Panc1 (cell line): ENCODE results near the gene TFEB. TPM values are rescaled to one million over a fixed set of nuclear protein-coding genes. Genes with fewer than 3 reads are reported as not detected.
A peak's percentile ranks its signal among the peaks of the same experiment; 100 is the strongest.

Experiments used
- ATAC-seq: fragments of 200-7000 bp; cut with Tn5 transposase; 2 replicates; pipeline ENCODE4 v1.9.1; 2020; ENCODE audit warnings: mild to moderate bottlenecking, moderate library complexity
- BruUV-seq: library from RNA; stranded (reverse); fragments of 400-500 nt; replicated peaks from 2 replicates; lab custom pipeline; 2021; lab: Mats Ljungman, UMichigan
- CTCF ChIA-PET: fragments of 300-600 bp; sonication (Branson Sonifier 250); formaldehyde crosslinking; loops from one replicate; lab custom pipeline; 2022; ENCODE audit warnings: antibody characterized with exemption; lab: Charles Lee
- POLR2A ChIA-PET: fragments of 300-600 bp; sonication (Branson Sonifier 250); formaldehyde crosslinking; loops from one replicate; lab custom pipeline; 2022; ENCODE audit warnings: antibody characterized with exemption; lab: Charles Lee
- DNase-seq: peaks from one replicate; pipeline ENCODE4 v3.0.0-alpha.2; 2010; ENCODE audit warnings: low read depth, low spot score
- H3K27ac ChIP-seq: 2 replicates; pipeline ENCODE4 v1.5.1; 2011; ENCODE audit warnings: mild to moderate bottlenecking, low read length, inconsistent platforms
- H3K27me3 ChIP-seq: fragments of 200-500 bp; sonication (Bioruptor generic); 2 replicates; pipeline ENCODE4 v1.6.0; 2014; ENCODE audit warnings: low read length, inconsistent platforms; ENCODE audit not compliant: control insufficient read depth, insufficient read depth
- H3K36me3 ChIP-seq: fragments of 200-500 bp; sonication (Bioruptor generic); 2 replicates; pipeline ENCODE4 v1.5.1; 2014; ENCODE audit warnings: inconsistent platforms, mild to moderate bottlenecking, low read length, moderate library complexity; ENCODE audit not compliant: control insufficient read depth, insufficient read depth
- H3K4me1 ChIP-seq: 2 replicates; pipeline ENCODE4 v1.5.1; 2011; ENCODE audit warnings: inconsistent platforms, mild to moderate bottlenecking, low read length, moderate library complexity; ENCODE audit not compliant: control insufficient read depth, insufficient read depth
- H3K4me3 ChIP-seq, 2 experiments: 2 replicates each; pipeline ENCODE4 v1.5.1; 2011 to 2012; ENCODE audit warnings: low read depth in 2 of 2, low read length in 2 of 2, mild to moderate bottlenecking in 2 of 2, inconsistent platforms in 1 of 2, moderate library complexity in 1 of 2
- H3K9me3 ChIP-seq: fragments of 200-500 bp; sonication (Bioruptor generic); 2 replicates; pipeline ENCODE4 v1.5.1; 2014; ENCODE audit warnings: low read depth, mild to moderate bottlenecking, inconsistent platforms, low read length, moderate library complexity; ENCODE audit not compliant: control insufficient read depth, insufficient read depth
- CTCF ChIP-seq: fragments of 450-650 bp; IDR thresholded peaks from 2 replicates; pipeline ENCODE4 v1.5.1; 2017; ENCODE audit warnings: mild to moderate bottlenecking
- POLR2AphosphoS5 ChIP-seq: IDR thresholded peaks from 2 replicates; pipeline ENCODE4 v1.6.1; 2012; ENCODE audit warnings: mild to moderate bottlenecking, low read depth, low read length, moderate library complexity
- REST ChIP-seq, 2 experiments: IDR thresholded peaks; 2 replicates each; pipeline ENCODE4 v1.6.1; 2011 to 2012; ENCODE audit warnings: low read depth in 2 of 2, control low read depth in 1 of 2, low read length in 1 of 2, mild to moderate bottlenecking in 1 of 2, moderate library complexity in 1 of 2; ENCODE audit not compliant: insufficient read depth in 1 of 2
- SIN3A ChIP-seq: IDR thresholded peaks from 2 replicates; pipeline ENCODE4 v1.6.1; 2012; ENCODE audit warnings: low read depth, mild to moderate bottlenecking, low read length, moderate library complexity, borderline replicate concordance; ENCODE audit not compliant: insufficient read depth
- TCF7L2 ChIP-seq: IDR thresholded peaks from 2 replicates; pipeline ENCODE4 v1.6.1; 2011; ENCODE audit warnings: mild to moderate bottlenecking, low read depth, low read length, inconsistent platforms
- in situ Hi-C: cut with HindIII; loops from 2 replicates; pipeline ENCODE4 v1.10.0; 2016; ENCODE audit warnings: low sequenced_read_pairs, low pct_unique_long_range_greater_than_20kb
- intact Hi-C: fragments of 100-400 bp; cut with micrococcal nuclease; formaldehyde crosslinking; loops from one replicate; pipeline ENCODE4 v1.10.0; 2022; ENCODE audit not compliant: unreplicated experiment
- total RNA-seq: library from RNA; stranded (reverse); gene quantifications from one replicate; pipeline ENCODE4 v1.2.1, GENCODE V29; 2021; ENCODE audit not compliant: unreplicated experiment

TFEB gene
- total RNA-seq, 1 experiment from 2014 or later, result 13.3 TPM

GRCh38 chr6:41756354-41756753 lies 20.9 kb upstream of the TFEB start:
- Histone ChIP-seq H3K9me3 (no peaks in the 10 kb centered on the region), H3K27ac (no peak overlapping the region), H3K36me3 (no peaks in the 10 kb centered on the region), H3K4me3 (no peak overlapping the region), H3K4me1 (no peaks in the 10 kb centered on the region), H3K27me3 (no peaks in the 10 kb centered on the region)
- intact Hi-C loops (no loop called here), in situ Hi-C loops (no loop called here)
- no TSS peak for BruUV-seq
- ATAC-seq (no peak), DNase-seq (no peak)
- CTCF ChIA-PET, result no interaction called here
- POLR2A ChIA-PET, result no interaction called here
- TF ChIP-seq TCF7L2, result no peak
- TF ChIP-seq CTCF, result no peak
- TF ChIP-seq SIN3A, result no peak
- no peak for TF ChIP-seq POLR2AphosphoS5
- no peak for TF ChIP-seq REST (IDR thresholded peaks at IDR 0.05; ENCODE audit: insufficient read depth in 1 of 2, low read depth in 2 of 2, low read length in 1 of 2)

GRCh38 chr6:41755895-41756294 lies 20.5 kb upstream of the TFEB start:
- POLR2A ChIA-PET, result no interaction called here

More at GRCh38 chr6:41755895-41756294, 20.5 kb upstream of the TFEB start:
- no TSS peak for BruUV-seq
- CTCF ChIA-PET, result no interaction called here
- TF ChIP-seq TCF7L2 (no peak), SIN3A (no peak), CTCF (no peak)
- intact Hi-C loops, result no loop called here
- peak; percentile 21; the same call in 1 of the 2 replicates for ATAC-seq
- H3K9me3 ChIP-seq, result no peaks in the 10 kb centered on the region
- no peak overlapping the region for H3K4me3 ChIP-seq
- H3K4me1 ChIP-seq, result no peaks in the 10 kb centered on the region
- no peaks in the 10 kb centered on the region for H3K36me3 ChIP-seq
- in situ Hi-C loops, result no loop called here
- no peak overlapping the region for H3K27ac ChIP-seq
- no peak for DNase-seq
- no peaks in the 10 kb centered on the region for H3K27me3 ChIP-seq
